Ureter (tissue), 1 donor: Measurements from ENCODE around the gene ARL6IP5. TPM values are rescaled to one million over a fixed set of nuclear protein-coding genes. Genes with fewer than 3 reads are reported as not detected.

ENCODE experiments used
- DNase-seq: peaks from one replicate; pipeline ENCODE4 v3.0.0-alpha.2; 2020; ENCODE audit warnings: low spot score
- total RNA-seq: library from RNA; stranded (reverse); gene quantifications from one replicate; pipeline ENCODE4 v1.2.4, GENCODE V29; 2023
- donor health status: DM: yes; HTN: yes; CAD: no.

Gene ARL6IP5
- total RNA-seq: 106 TPM

- DNase-seq: peak; percentile 96
These were observed at the start of gene ARL6IP5 for GRCh38 chr3:69084326-69085167. TSS of gene ARL6IP5 (plus strand) at chr3:69084937. CDS start at chr3:69085048, 111 bp downstream.

- no peak for DNase-seq
These were observed 40.1 kb upstream of the ARL6IP5 start for GRCh38 chr3:69044608-69045007.

GRCh38 chr3:69048990-69049389, 35.7 kb upstream of the ARL6IP5 start:
- no peak for DNase-seq

- peak; percentile 98 for DNase-seq
These were observed 32.8 kb upstream of the ARL6IP5 start, which contains the start of gene TMF1 for GRCh38 chr3:69051756-69052471. TSS of gene TMF1 (minus strand) at chr3:69052333. CDS start at chr3:69052086, 247 bp downstream.

GRCh38 chr3:69052472-69052898, 32.3 kb upstream of the ARL6IP5 start:
- no peak for DNase-seq

GRCh38 chr3:69058180-69058946, 26.4 kb upstream of the ARL6IP5 start:
- no peak for DNase-seq

GRCh38 chr3:69058947-69059224, 25.9 kb upstream of the ARL6IP5 start:
- no peak for DNase-seq

GRCh38 chr3:69059688-69060087, 25.0 kb upstream of the ARL6IP5 start:
- DNase-seq: no peak

- DNase-seq: no peak
These were observed 21.1 kb upstream of the ARL6IP5 start for GRCh38 chr3:69063636-69064035.

GRCh38 chr3:69065318-69065964, 19.3 kb upstream of the ARL6IP5 start:
- no peak for DNase-seq

- no peak for DNase-seq
These were observed 18.6 kb upstream of the ARL6IP5 start for GRCh38 chr3:69066121-69066520.

GRCh38 chr3:69072928-69073327, 11.8 kb upstream of the ARL6IP5 start:
- DNase-seq: no peak

- DNase-seq: no peak
These were observed 5.2 kb upstream of the ARL6IP5 start for GRCh38 chr3:69079269-69080159.

- DNase-seq: peak; percentile 93
These were observed 4.4 kb upstream of the ARL6IP5 start, which contains the start of gene UBA3 for GRCh38 chr3:69080233-69080920. TSS of gene UBA3 (minus strand) at chr3:69080365. CDS start at chr3:69080353, 12 bp downstream.

- DNase-seq: no peak
These were observed 3.0 kb upstream of the ARL6IP5 start for GRCh38 chr3:69081583-69082262.

GRCh38 chr3:69082361-69082760, 2.4 kb upstream of the ARL6IP5 start:
- no peak for DNase-seq

- no peak for DNase-seq
These were observed 1.9 kb upstream of the ARL6IP5 start for GRCh38 chr3:69082805-69083204.

GRCh38 chr3:69085168-69085832, 563 bp downstream of the ARL6IP5 start:
- peak; percentile 55 for DNase-seq
